ENCODE data around the gene ARHGDIA. TPM values are rescaled to one million over a fixed set of nuclear protein-coding genes. Genes with fewer than 3 reads are reported as not detected.

ARHGDIA gene
- total and polyA plus RNA-seq, 2 of the 8 experiments (the other 6 are each of a cell fraction or from before 2014, with no cell fraction given) = 62.4 to 217 TPM

DNA sequence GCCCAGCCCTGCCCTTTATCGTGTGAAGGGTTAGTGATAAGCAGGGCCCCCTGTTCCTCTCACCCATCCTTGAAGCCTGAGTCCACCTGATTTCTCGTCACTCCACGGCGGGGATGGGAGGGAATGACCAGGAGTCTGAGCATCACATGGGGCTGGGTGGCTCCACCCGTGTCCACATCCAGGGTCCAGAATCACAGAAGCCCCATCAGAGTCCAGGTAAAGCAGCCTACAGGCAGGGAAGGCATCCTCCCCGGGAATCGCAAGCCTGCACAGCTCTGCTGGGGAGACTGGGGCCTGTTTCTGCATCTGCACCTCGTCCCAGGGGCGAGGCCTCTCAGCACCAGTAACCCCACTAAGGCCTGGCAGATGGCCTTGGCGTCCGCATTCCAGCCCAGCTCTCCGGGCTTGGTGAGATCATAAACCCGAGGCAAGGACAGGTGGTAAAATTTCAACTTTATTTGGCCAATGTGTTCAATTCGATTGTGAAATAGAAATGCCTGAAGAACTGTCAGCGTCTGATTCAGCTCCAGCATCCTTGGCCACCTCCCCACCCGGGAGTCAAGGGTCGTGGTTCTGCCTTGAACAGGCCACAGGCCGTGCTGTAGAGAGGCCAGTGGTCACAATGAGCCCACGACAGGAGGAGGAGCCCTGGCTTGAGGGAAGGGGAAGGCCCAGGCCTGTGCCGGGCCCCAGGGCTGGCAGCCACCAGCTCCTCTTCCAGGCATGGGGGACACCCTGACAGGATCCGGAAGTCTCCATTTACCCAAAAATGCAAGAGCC is 28.2 kb downstream of the ARHGDIA start (continued):
- TF ChIP-seq, protein P1, sequence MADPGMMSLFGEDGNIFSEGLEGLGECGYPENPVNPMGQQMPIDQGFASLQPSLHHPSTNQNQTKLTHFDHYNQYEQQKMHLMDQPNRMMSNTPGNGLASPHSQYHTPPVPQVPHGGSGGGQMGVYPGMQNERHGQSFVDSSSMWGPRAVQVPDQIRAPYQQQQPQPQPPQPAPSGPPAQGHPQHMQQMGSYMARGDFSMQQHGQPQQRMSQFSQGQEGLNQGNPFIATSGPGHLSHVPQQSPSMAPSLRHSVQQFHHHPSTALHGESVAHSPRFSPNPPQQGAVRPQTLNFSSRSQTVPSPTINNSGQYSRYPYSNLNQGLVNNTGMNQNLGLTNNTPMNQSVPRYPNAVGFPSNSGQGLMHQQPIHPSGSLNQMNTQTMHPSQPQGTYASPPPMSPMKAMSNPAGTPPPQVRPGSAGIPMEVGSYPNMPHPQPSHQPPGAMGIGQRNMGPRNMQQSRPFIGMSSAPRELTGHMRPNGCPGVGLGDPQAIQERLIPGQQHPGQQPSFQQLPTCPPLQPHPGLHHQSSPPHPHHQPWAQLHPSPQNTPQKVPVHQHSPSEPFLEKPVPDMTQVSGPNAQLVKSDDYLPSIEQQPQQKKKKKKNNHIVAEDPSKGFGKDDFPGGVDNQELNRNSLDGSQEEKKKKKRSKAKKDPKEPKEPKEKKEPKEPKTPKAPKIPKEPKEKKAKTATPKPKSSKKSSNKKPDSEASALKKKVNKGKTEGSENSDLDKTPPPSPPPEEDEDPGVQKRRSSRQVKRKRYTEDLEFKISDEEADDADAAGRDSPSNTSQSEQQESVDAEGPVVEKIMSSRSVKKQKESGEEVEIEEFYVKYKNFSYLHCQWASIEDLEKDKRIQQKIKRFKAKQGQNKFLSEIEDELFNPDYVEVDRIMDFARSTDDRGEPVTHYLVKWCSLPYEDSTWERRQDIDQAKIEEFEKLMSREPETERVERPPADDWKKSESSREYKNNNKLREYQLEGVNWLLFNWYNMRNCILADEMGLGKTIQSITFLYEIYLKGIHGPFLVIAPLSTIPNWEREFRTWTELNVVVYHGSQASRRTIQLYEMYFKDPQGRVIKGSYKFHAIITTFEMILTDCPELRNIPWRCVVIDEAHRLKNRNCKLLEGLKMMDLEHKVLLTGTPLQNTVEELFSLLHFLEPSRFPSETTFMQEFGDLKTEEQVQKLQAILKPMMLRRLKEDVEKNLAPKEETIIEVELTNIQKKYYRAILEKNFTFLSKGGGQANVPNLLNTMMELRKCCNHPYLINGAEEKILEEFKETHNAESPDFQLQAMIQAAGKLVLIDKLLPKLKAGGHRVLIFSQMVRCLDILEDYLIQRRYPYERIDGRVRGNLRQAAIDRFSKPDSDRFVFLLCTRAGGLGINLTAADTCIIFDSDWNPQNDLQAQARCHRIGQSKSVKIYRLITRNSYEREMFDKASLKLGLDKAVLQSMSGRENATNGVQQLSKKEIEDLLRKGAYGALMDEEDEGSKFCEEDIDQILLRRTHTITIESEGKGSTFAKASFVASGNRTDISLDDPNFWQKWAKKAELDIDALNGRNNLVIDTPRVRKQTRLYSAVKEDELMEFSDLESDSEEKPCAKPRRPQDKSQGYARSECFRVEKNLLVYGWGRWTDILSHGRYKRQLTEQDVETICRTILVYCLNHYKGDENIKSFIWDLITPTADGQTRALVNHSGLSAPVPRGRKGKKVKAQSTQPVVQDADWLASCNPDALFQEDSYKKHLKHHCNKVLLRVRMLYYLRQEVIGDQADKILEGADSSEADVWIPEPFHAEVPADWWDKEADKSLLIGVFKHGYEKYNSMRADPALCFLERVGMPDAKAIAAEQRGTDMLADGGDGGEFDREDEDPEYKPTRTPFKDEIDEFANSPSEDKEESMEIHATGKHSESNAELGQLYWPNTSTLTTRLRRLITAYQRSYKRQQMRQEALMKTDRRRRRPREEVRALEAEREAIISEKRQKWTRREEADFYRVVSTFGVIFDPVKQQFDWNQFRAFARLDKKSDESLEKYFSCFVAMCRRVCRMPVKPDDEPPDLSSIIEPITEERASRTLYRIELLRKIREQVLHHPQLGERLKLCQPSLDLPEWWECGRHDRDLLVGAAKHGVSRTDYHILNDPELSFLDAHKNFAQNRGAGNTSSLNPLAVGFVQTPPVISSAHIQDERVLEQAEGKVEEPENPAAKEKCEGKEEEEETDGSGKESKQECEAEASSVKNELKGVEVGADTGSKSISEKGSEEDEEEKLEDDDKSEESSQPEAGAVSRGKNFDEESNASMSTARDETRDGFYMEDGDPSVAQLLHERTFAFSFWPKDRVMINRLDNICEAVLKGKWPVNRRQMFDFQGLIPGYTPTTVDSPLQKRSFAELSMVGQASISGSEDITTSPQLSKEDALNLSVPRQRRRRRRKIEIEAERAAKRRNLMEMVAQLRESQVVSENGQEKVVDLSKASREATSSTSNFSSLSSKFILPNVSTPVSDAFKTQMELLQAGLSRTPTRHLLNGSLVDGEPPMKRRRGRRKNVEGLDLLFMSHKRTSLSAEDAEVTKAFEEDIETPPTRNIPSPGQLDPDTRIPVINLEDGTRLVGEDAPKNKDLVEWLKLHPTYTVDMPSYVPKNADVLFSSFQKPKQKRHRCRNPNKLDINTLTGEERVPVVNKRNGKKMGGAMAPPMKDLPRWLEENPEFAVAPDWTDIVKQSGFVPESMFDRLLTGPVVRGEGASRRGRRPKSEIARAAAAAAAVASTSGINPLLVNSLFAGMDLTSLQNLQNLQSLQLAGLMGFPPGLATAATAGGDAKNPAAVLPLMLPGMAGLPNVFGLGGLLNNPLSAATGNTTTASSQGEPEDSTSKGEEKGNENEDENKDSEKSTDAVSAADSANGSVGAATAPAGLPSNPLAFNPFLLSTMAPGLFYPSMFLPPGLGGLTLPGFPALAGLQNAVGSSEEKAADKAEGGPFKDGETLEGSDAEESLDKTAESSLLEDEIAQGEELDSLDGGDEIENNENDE (IDR thresholded peaks at IDR 0.05; ENCODE audit: insufficient replicate concordance, low read length) = no peak
